Endothelial cell of umbilical vein (primary cell): ENCODE results near the gene MYO1H. TPM values are rescaled to one million over a fixed set of nuclear protein-coding genes. Genes with fewer than 3 reads are reported as not detected.
"Not testable (repeated sequence)": the region's sequence is repeated elsewhere in the genome, so short reads cannot be mapped to it uniquely, and the experiment has no call there.

ENCODE experiments used
- BruUV-seq: library from RNA; stranded (reverse); fragments of 400-500 nt; replicated peaks from 2 replicates; lab custom pipeline; 2021; lab: Mats Ljungman, UMichigan
- CTCF ChIA-PET: fragments of 300-600, 350-600 bp; sonication (Branson Sonifier 250); formaldehyde crosslinking; loops from one replicate; lab custom pipeline; 2021; ENCODE audit warnings: antibody characterized with exemption, inconsistent platforms; lab: Charles Lee
- POLR2A ChIA-PET: fragments of 300-600, 350-600 bp; sonication (Branson Sonifier 250); formaldehyde crosslinking; loops from one replicate; lab custom pipeline; 2021; ENCODE audit warnings: antibody characterized with exemption, inconsistent platforms; lab: Charles Lee
- DNase-seq: peaks from one replicate; pipeline ENCODE4 v3.0.0-alpha.2; 2011; ENCODE audit warnings: low read depth, low spot score
- FAIRE-seq: peaks from 2 replicates; lab custom pipeline; 2011; peaks lifted over from hg19 to GRCh38; lab: Jason Lieb, UNC
- H2AFZ ChIP-seq: 2 replicates; pipeline ENCODE4 v1.6.0; 2012; ENCODE audit warnings: low read depth, low read length, control low read depth, inconsistent platforms
- H3K27ac ChIP-seq: 2 replicates; pipeline ENCODE4 v1.5.1; 2011; ENCODE audit warnings: low read depth, mild to moderate bottlenecking, control low read depth, low read length, moderate library complexity; ENCODE audit not compliant: insufficient read depth
- H3K27me3 ChIP-seq, 2 experiments: 2 replicates each; pipeline versions ENCODE4 v1.6.0 to v1.6.1; 2011; ENCODE audit warnings: low read length in 2 of 2, mixed read lengths in 1 of 2; ENCODE audit not compliant: control insufficient read depth in 2 of 2, insufficient read depth in 2 of 2
- H3K36me3 ChIP-seq, 2 experiments: 2 replicates in 1 of 2; 3 replicates in 1 of 2; pipeline ENCODE4 v1.5.1; 2011; ENCODE audit warnings: low read length in 2 of 2, mild to moderate bottlenecking in 1 of 2, moderate library complexity in 1 of 2; ENCODE audit not compliant: control insufficient read depth in 2 of 2, insufficient read depth in 2 of 2; ENCODE audit errors: extremely low read depth in 1 of 2
- H3K4me1 ChIP-seq: 3 replicates; pipeline ENCODE4 v1.5.1; 2011; ENCODE audit warnings: mild to moderate bottlenecking, low read length; ENCODE audit not compliant: control insufficient read depth, insufficient read depth; ENCODE audit errors: extremely low read depth
- H3K4me2 ChIP-seq: 2 replicates; pipeline ENCODE4 v1.6.1; 2011; ENCODE audit warnings: low read length, control low read depth, mixed read lengths; ENCODE audit not compliant: insufficient read depth
- H3K4me3 ChIP-seq, 3 experiments: fragments of 200-600 bp in 1 of 3; sonication (generic), shearing (Covaris generic) in 1 of 3; replicated peaks in 1 of 3; 2 replicates each; pipeline ENCODE4 v1.5.1; 2011 to 2016; ENCODE audit warnings: control low read depth in 3 of 3, low read length in 3 of 3, mild to moderate bottlenecking in 2 of 3, inconsistent platforms in 1 of 3, low read depth in 1 of 3, moderate library complexity in 1 of 3; ENCODE audit not compliant: insufficient read depth in 1 of 3
- H3K79me2 ChIP-seq: 2 replicates; pipeline ENCODE4 v1.6.0; 2012; ENCODE audit warnings: low read length, inconsistent platforms; ENCODE audit not compliant: control insufficient read depth, insufficient read depth
- H3K9ac ChIP-seq: replicated peaks from 2 replicates; pipeline ENCODE3; 2011; ENCODE audit warnings: low read length, control low read depth; ENCODE audit not compliant: insufficient read depth; ENCODE audit errors: extremely low read depth
- H3K9me1 ChIP-seq: replicated peaks from 3 replicates; pipeline ENCODE4 v1.6.0; 2011; ENCODE audit warnings: mild to moderate bottlenecking, low read length; ENCODE audit not compliant: control insufficient read depth, insufficient read depth; ENCODE audit errors: extremely low read depth
- H3K9me3 ChIP-seq: replicated peaks from 2 replicates; pipeline ENCODE4 v1.5.1; 2012; ENCODE audit warnings: low read length, inconsistent platforms; ENCODE audit not compliant: control insufficient read depth, insufficient read depth
- H4K20me1 ChIP-seq: replicated peaks from 2 replicates; pipeline ENCODE3; 2011; ENCODE audit warnings: mild to moderate bottlenecking, low read length; ENCODE audit not compliant: control insufficient read depth, insufficient read depth; ENCODE audit errors: extremely low read depth
- CTCF ChIP-seq, 2 donors: IDR thresholded peaks; 1 replicate in 1 of 2; 2 replicates in 1 of 2; pipeline ENCODE4 v1.5.1; 2011; ENCODE audit warnings: low read length in 2 of 2, mild to moderate bottlenecking in 2 of 2, moderate library complexity in 2 of 2, control low read depth in 1 of 2, inconsistent platforms in 1 of 2, low read depth in 1 of 2; ENCODE audit not compliant: insufficient read depth in 1 of 2; ENCODE audit errors: extremely low read depth in 1 of 2
- EZH2 ChIP-seq: IDR thresholded peaks from 2 replicates; pipeline ENCODE4 v1.6.1; 2012; ENCODE audit warnings: borderline replicate concordance, low read depth, mild to moderate bottlenecking, moderate library complexity, low read length, inconsistent platforms; ENCODE audit not compliant: severe bottlenecking
- FOS ChIP-seq: IDR thresholded peaks from 2 replicates; pipeline ENCODE4 v1.6.1; 2011; ENCODE audit warnings: mild to moderate bottlenecking, low read length, moderate library complexity, borderline replicate concordance; ENCODE audit not compliant: insufficient read depth
- GATA2 ChIP-seq: IDR thresholded peaks from 2 replicates; pipeline ENCODE4 v1.7.0; 2011; ENCODE audit warnings: low read depth, mild to moderate bottlenecking, moderate library complexity, mixed read lengths, low read length; ENCODE audit not compliant: insufficient read length, insufficient read depth
- JUN ChIP-seq: IDR thresholded peaks from 2 replicates; pipeline ENCODE4 v1.6.1; 2011; ENCODE audit warnings: borderline replicate concordance, low read depth; ENCODE audit not compliant: insufficient read length, insufficient read depth
- MAX ChIP-seq: IDR thresholded peaks from 2 replicates; pipeline ENCODE4 v1.6.1; 2011; ENCODE audit not compliant: insufficient read depth, insufficient read length
- MYC ChIP-seq: IDR thresholded peaks from one replicate; pipeline ENCODE4 v1.6.1; 2011; ENCODE audit warnings: mild to moderate bottlenecking, low read depth, low read length
- POLR2A ChIP-seq: IDR thresholded peaks from 2 replicates; pipeline ENCODE4 v1.6.1; 2012; ENCODE audit warnings: low read depth, mild to moderate bottlenecking, control low read depth, low read length
- POLR2AphosphoS5 ChIP-seq: IDR thresholded peaks from 2 replicates; pipeline ENCODE4 v1.6.1; 2012; ENCODE audit warnings: low read depth, mild to moderate bottlenecking, control low read depth, low read length, moderate library complexity; ENCODE audit not compliant: insufficient read depth
- dilution Hi-C: fragments of 300-500 bp; cut with MboI; formaldehyde crosslinking; loops from one replicate; pipeline ENCODE4 v1.15.0; 2019; ENCODE audit warnings: low sequenced_read_pairs; ENCODE audit not compliant: extremely low pct_ligation_motif_present
- intact Hi-C: fragments of 100-400 bp; cut with micrococcal nuclease; formaldehyde crosslinking; loops from one replicate; pipeline ENCODE4 v1.10.0; 2022
- polyA plus RNA-seq, 4 experiments: library from polyadenylated mRNA; depleted of rRNA in 3 of 4; stranded (reverse) in 3 of 4; unstranded in 1 of 4; fragments of >200 nt; gene quantifications; 2 replicates each; pipeline versions ENCODE4 v1.2.1 to v1.2.3, GENCODE V29; 2011 to 2012; ENCODE audit warnings: missing spikeins in 1 of 4
- total RNA-seq: library from RNA; stranded (reverse); gene quantifications from 2 replicates; pipeline ENCODE4 v1.2.3, GENCODE V29; 2021

The MYO1H gene
- total and polyA plus RNA-seq, 2 donors (not counting 3 experiments of a cell fraction or from before 2014, with no cell fraction given): not detected

GRCh38 chr12:109439181-109439580, 91.5 kb downstream of the MYO1H start:
- no TSS peak for BruUV-seq
- Histone ChIP-seq H3K4me1 (no peaks in the 10 kb centered on the region), H3K9me1 (no peaks in the 10 kb centered on the region), H3K27me3 (no peaks in the 10 kb centered on the region), H4K20me1 (no peaks in the 10 kb centered on the region), H3K36me3 (no peaks in the 10 kb centered on the region), H3K4me2 (no peak overlapping the region), H3K27ac (no peak overlapping the region), H3K9ac (no peak overlapping the region), H2AFZ (no peak overlapping the region), H3K79me2 (no peaks in the 10 kb centered on the region), H3K4me3 (no peak overlapping the region), H3K9me3 (no peaks in the 10 kb centered on the region)
- no peak for FAIRE-seq
- ChIA-PET POLR2A (no interaction called here), CTCF (interaction anchor here (0.7 to 1.5 kb wide), 2 partner anchors 11 to 336 kb away, joined by 3 to 4 read pairs; no protein-coding TSS in a partner anchor)
- intact Hi-C loops: no loop called here
- TF ChIP-seq MYC (no peak), MAX (no peak), JUN (no peak), EZH2 (no peak), FOS (no peak), GATA2 (no peak), CTCF (IDR thresholded peaks at IDR 0.05; ENCODE audit: extremely low read depth in 1 of 2, insufficient read depth in 1 of 2, low read depth in 1 of 2, low read length in 2 of 2) (no peak), POLR2A (no peak), POLR2AphosphoS5 (no peak)
- no peak for DNase-seq
- dilution Hi-C loops: no loop called here

GRCh38 chr12:109439951-109440350, 92.3 kb downstream of the MYO1H start:
- H3K27ac ChIP-seq, H3K4me2 ChIP-seq, H3K9me1 ChIP-seq, H3K27me3 ChIP-seq, H3K9ac ChIP-seq, H3K79me2 ChIP-seq, intact Hi-C loops, H3K9me3 ChIP-seq, H2AFZ ChIP-seq, FAIRE-seq, H4K20me1 ChIP-seq, H3K4me3 ChIP-seq, DNase-seq, H3K4me1 ChIP-seq, POLR2A ChIA-PET, H3K36me3 ChIP-seq, dilution Hi-C loops, BruUV-seq: not testable (repeated sequence)
- CTCF ChIA-PET: interaction anchor here (0.7 to 1.5 kb wide), 2 partner anchors 12 to 335 kb away, joined by 3 to 4 read pairs; no protein-coding TSS in a partner anchor
